Sigmoid colon (tissue), 7 donors: ENCODE data around the gene AUNIP. TPM values are rescaled to one million over a fixed set of nuclear protein-coding genes. Genes with fewer than 3 reads are reported as not detected.

Source experiments
- DNase-seq: peaks from one replicate; pipeline ENCODE4 v3.0.0-alpha.2; 2019
- H3K27ac ChIP-seq, 4 donors: fragments of 200-600 bp; sonication (generic); one replicate each; pipeline ENCODE4 v1.5.1; 2016 to 2019; ENCODE audit warnings: mild to moderate bottlenecking in 1 of 4
- H3K27me3 ChIP-seq, 3 donors: fragments of 200-600 bp; sonication (generic); one replicate each; pipeline ENCODE4 v1.5.1; 2019; ENCODE audit warnings: mild to moderate bottlenecking in 1 of 3
- H3K36me3 ChIP-seq, 4 donors: fragments of 200-600 bp; sonication (generic); one replicate each; pipeline ENCODE4 v1.5.1; 2016 to 2019
- H3K4me1 ChIP-seq, 4 donors: fragments of 200-600 bp; sonication (generic); one replicate each; pipeline ENCODE4 v1.5.1; 2017 to 2019
- H3K4me3 ChIP-seq, 4 donors: fragments of 200-600 bp; sonication (generic); one replicate each; pipeline ENCODE4 v1.5.1; 2017 to 2019; ENCODE audit warnings: mild to moderate bottlenecking in 2 of 4, moderate library complexity in 1 of 4
- H3K9me3 ChIP-seq, 4 donors: fragments of 200-600 bp in 3 of 4; sonication (generic) in 3 of 4; one replicate each; pipeline versions ENCODE4 v1.5.1 to v1.6.1; 2013 to 2019
- EP300 ChIP-seq, 4 donors: sonication (generic); formaldehyde crosslinking; IDR thresholded peaks; one replicate each; pipeline ENCODE4 v1.6.1; 2017; ENCODE audit warnings: antibody characterized with exemption in 4 of 4
- POLR2A ChIP-seq, 2 donors: fragments of 450-650 bp; IDR thresholded peaks; one replicate each; pipeline ENCODE4 v1.6.1; 2016; ENCODE audit warnings: antibody characterized with exemption in 2 of 2, mild to moderate bottlenecking in 2 of 2, moderate library complexity in 2 of 2
- POLR2AphosphoS5 ChIP-seq, 4 donors: sonication (generic); formaldehyde crosslinking; IDR thresholded peaks; one replicate each; pipeline ENCODE4 v1.6.1; 2017; ENCODE audit warnings: antibody characterized with exemption in 4 of 4
- WGBS, 2 donors: extraction: QIAGEN DNeasy Blood & Tissue Kit; methylation state at CpG; one replicate each; pipeline ENCODE4 v1.1.7; 2013; 5-methylcytosine and 5-hydroxymethylcytosine counted together
- intact Hi-C: fragments of 100-400 bp; cut with DNase I; formaldehyde crosslinking; loops from one replicate; pipeline ENCODE4 v1.15.1; 2023
- polyA plus RNA-seq, 3 donors: library from polyadenylated mRNA; stranded (reverse); fragments of 200-250 nt; gene quantifications; one replicate each; pipeline ENCODE4 v1.2.3, GENCODE V29; 2013
- total RNA-seq, 4 donors: library from RNA; depleted of rRNA; stranded (reverse); fragments of >200 nt; gene quantifications; one replicate each; pipeline ENCODE4 v1.1.0, GENCODE V29; 2016
- TF ChIP-seq, protein P1 (sequence below), 4 experiments: fragments of 450-650 bp in 3 of 4; fragments of 200-600 bp in 1 of 4; IDR thresholded peaks; one replicate each; pipeline ENCODE4 v1.5.1; 2016 to 2019; ENCODE audit warnings: antibody characterized with exemption in 4 of 4, mild to moderate bottlenecking in 3 of 4, moderate library complexity in 2 of 4
- donor health status: healthy with polysubstance abuse.
- donor health status: Bipolar disorder and iron deficiency.
- donor health status: healthy.

Gene AUNIP
- total and polyA plus RNA-seq, 7 donors, result 0.46 to 1.9 TPM; not detected in 5

DNA sequence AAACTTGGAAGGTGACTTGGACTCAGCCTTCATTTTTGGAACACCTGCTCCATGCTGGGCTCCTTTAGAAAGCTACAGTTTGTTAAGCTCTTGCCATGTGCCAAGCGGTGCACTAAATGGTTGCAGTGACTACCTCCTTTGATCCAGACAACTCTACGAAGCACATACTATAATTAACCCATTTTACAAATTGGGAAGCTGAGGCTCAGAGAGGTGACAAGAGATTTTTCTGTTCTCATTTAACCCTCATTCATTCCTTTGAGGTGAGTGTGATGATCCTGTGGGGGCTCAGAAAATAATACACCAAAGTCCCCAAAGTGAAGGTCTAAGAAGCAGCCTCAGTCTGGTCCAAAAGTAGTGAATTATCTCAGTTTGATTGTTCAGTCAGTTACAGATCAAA lies 17.9 kb upstream of the AUNIP start:
- intact Hi-C loops, result no loop called here
- no peaks in the 10 kb centered on the region for H3K27me3 ChIP-seq
- no peaks in the 10 kb centered on the region for H3K9me3 ChIP-seq
- WGBS, 2 donors, result 87 to 89% methylated on average over 2 of the region's 2 CpGs
- no peak for TF ChIP-seq EP300 (IDR thresholded peaks at IDR 0.05)
- no peak for TF ChIP-seq POLR2A (IDR thresholded peaks at IDR 0.05)
- no peak for TF ChIP-seq POLR2AphosphoS5 (IDR thresholded peaks at IDR 0.05)
- TF ChIP-seq, protein P1, sequence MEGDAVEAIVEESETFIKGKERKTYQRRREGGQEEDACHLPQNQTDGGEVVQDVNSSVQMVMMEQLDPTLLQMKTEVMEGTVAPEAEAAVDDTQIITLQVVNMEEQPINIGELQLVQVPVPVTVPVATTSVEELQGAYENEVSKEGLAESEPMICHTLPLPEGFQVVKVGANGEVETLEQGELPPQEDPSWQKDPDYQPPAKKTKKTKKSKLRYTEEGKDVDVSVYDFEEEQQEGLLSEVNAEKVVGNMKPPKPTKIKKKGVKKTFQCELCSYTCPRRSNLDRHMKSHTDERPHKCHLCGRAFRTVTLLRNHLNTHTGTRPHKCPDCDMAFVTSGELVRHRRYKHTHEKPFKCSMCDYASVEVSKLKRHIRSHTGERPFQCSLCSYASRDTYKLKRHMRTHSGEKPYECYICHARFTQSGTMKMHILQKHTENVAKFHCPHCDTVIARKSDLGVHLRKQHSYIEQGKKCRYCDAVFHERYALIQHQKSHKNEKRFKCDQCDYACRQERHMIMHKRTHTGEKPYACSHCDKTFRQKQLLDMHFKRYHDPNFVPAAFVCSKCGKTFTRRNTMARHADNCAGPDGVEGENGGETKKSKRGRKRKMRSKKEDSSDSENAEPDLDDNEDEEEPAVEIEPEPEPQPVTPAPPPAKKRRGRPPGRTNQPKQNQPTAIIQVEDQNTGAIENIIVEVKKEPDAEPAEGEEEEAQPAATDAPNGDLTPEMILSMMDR (IDR thresholded peaks at IDR 0.05), result no peak
- H3K27ac ChIP-seq, result no peak overlapping the region
- no peaks in the 10 kb centered on the region for H3K36me3 ChIP-seq
- DNase-seq, result no peak
- peaks cover 0 to 33% (median 21%) of the 10 kb centered on the region in 4 donors for H3K4me1 ChIP-seq
- H3K4me3 ChIP-seq, result no peak overlapping the region

DNA sequence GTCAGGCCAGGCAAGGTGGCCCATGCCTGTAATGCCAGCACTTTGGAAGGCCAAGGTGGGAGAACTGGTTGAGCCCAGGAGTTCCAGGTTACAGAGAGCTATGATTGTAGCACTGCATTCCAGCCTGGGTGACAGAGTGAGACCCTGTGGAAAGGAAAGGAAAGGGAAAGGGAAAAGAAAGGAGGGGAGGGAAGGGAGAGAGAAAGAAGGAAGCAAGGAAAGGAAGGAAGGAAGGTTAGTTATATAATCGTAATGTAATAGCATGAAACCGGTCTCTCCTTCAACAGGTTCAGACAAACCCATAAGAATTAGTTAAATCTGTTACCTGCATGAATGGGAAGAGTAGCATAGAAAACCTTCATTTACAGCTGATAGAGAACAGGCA lies 17.4 kb upstream of the AUNIP start:
- no peaks in the 10 kb centered on the region for H3K36me3 ChIP-seq
- peak overlapping the region; percentile 83 to 86 (median 86) for H3K27ac ChIP-seq
- peaks cover 0 to 37% (median 25%) of the 10 kb centered on the region in 4 donors for H3K4me1 ChIP-seq
- no peak for DNase-seq
- H3K4me3 ChIP-seq, result no peak overlapping the region
- H3K27me3 ChIP-seq, result no peaks in the 10 kb centered on the region
- 82 to 85% methylated on average over 2 of the region's 2 CpGs for WGBS, 2 donors
- intact Hi-C loops, result loop anchor here (1.0 kb wide), 1 partner anchor 57 kb away; the partner anchor contains the start of gene MTFR1L
- H3K9me3 ChIP-seq, result no peaks in the 10 kb centered on the region
- TF ChIP-seq EP300 (IDR thresholded peaks at IDR 0.05), result no peak
- no peak for TF ChIP-seq POLR2A (IDR thresholded peaks at IDR 0.05)
- no peak for TF ChIP-seq POLR2AphosphoS5 (IDR thresholded peaks at IDR 0.05)
- TF ChIP-seq, protein P1 (IDR thresholded peaks at IDR 0.05), result no peak

DNA sequence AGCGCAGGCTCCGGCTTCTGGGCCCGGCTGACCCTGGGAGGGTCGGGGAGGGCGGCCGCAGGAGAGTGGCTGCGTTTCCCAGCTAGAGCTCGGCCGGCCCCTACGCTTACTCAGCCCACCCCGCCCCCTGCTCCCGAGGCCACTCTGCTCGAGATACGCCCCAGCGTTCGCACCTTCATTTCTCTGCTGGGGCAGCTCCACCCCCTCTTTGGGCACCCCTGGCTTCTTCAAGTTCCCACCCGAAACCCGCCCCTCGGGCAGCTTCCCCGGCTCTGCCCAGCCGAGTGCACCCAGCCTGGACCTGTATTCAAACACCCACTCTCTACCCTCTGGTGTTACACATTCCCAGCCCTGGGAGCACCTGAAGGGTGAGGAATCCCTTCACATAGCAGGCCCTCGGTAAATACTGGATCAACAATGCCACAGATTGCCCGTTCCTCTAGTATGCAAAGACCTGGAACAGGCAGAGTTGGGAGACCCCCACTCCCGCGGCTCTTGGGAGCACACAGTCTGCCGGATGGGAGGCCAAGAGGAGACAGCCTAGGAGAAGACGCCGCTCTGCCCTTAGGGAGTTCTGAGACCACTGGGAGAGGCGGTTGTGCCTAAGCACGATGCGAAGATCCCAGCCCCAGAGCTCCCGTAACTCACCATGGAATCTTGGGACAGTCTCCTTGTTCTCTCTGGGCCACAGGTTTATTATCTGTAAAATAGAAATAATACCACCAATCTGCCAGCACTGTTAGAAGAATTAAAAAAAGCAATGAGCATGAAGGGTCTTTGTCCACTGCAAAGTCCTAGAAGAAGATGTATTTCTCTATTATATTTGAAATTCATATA lies 16.8 kb upstream of the AUNIP start:
- H3K4me1 ChIP-seq, result peaks cover 0 to 43% (median 29%) of the 10 kb centered on the region in 4 donors
- H3K27ac ChIP-seq, result peak overlapping the region; percentile 83 to 86 (median 86)
- no peaks in the 10 kb centered on the region for H3K9me3 ChIP-seq
- no peaks in the 10 kb centered on the region for H3K36me3 ChIP-seq
- intact Hi-C loops, result loop anchor here (1.0 kb wide), 2 partner anchors 57 to 122 kb away; partner anchors contain the start of genes MTFR1L and PAFAH2
- 31 to 34% methylated on average over 32 of the region's 32 CpGs for WGBS, 2 donors
- peak overlapping the region; percentile 68 to 83 (median 73) for H3K4me3 ChIP-seq
- no peak for TF ChIP-seq POLR2A (IDR thresholded peaks at IDR 0.05)
- TF ChIP-seq, protein P1 (IDR thresholded peaks at IDR 0.05), result no peak
- TF ChIP-seq POLR2AphosphoS5 (IDR thresholded peaks at IDR 0.05), result no peak
- TF ChIP-seq EP300 (IDR thresholded peaks at IDR 0.05), result no peak
- no peaks in the 10 kb centered on the region for H3K27me3 ChIP-seq
- DNase-seq, result no peak

DNA sequence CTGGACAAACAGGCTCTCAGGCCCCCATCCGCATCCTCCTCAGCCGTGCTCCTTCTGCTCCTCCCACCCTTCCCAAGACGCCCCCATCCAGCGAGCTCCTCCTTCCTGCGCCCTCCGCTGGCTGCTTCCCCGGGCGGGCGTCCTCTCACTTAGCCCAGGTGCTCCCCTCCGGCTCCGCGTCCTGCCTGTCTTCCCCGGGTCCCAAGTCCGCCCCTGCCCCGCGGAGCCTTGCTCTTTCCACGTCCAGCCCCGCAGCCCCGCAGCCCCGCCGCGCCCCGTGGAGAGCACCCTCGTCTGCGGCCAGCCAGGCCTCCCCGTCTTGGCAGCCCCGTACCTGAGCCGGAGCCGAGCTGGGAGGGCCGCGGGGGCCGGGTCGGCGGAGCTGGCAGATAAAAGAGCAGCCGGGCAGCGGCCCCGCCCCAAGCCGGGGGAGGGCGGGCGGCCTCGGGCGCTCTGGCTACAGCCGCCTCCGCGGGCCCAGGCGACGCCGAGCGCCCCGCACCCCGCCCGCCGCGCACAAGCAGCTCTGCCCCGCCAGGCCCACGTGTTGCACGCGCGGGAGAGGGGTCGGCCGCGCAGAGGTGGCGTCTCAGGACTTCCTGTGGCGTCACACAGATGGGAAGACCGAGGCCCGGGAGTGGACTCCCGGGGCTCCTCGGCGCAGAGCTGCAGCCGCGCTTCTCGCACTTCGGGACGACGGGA lies 16.0 kb upstream of the AUNIP start, which contains the start of gene PAQR7:
TSS of gene PAQR7 (minus strand) at position 555 of the 702 bp plus-strand sequence. CDS start 11,869 bp downstream, outside the sequence.
- peak; percentile 93 for DNase-seq
- H3K36me3 ChIP-seq, result peaks cover 0 to under 1% (median 0%) of the 10 kb centered on the region in 4 donors
- H3K4me3 ChIP-seq, result peak within 1 kb of the TSS; percentile 68 to 83 (median 73)
- no peaks in the 10 kb centered on the region for H3K27me3 ChIP-seq
- TF ChIP-seq POLR2A (IDR thresholded peaks at IDR 0.05) (peak; percentile 26 to 53), POLR2AphosphoS5 (IDR thresholded peaks at IDR 0.05) (peak; percentile 57 to 85 (median 73)), EP300 (IDR thresholded peaks at IDR 0.05) (no peak)
- intact Hi-C loops, result loop anchor here (1.0 kb wide), 1 partner anchor 123 kb away; the partner anchor contains the start of gene PAFAH2
- WGBS, 2 donors, result 0 to 1% methylated on average over 75 of the region's 75 CpGs
- peak within 1 kb of the TSS; percentile 83 to 86 (median 86) for H3K27ac ChIP-seq
- no peaks in the 10 kb centered on the region for H3K9me3 ChIP-seq
- H3K4me1 ChIP-seq, result peaks cover 0 to 43% (median 29%) of the 10 kb centered on the region in 4 donors
